OCI-LY7 (cell line): ENCODE measurements around the gene DIS3L.

ENCODE experiments used
- EZH2phosphoT487 ChIP-seq: fragments of 200-600 bp; sonication (generic); IDR thresholded peaks from 2 replicates; pipeline ENCODE4 v1.6.1; 2018; ENCODE audit warnings: low read depth, borderline replicate concordance, mild to moderate bottlenecking, mixed run types, antibody characterized with exemption, low read length, moderate library complexity, mixed read lengths
- TF ChIP-seq, protein P1 (sequence below): fragments of 200-600 bp; sonication (generic); conservative IDR thresholded peaks from 2 replicates; pipeline ENCODE4 v1.5.1; 2014; ENCODE audit warnings: mild to moderate bottlenecking, antibody characterized with exemption, low read length, moderate library complexity, mixed read lengths

DNA sequence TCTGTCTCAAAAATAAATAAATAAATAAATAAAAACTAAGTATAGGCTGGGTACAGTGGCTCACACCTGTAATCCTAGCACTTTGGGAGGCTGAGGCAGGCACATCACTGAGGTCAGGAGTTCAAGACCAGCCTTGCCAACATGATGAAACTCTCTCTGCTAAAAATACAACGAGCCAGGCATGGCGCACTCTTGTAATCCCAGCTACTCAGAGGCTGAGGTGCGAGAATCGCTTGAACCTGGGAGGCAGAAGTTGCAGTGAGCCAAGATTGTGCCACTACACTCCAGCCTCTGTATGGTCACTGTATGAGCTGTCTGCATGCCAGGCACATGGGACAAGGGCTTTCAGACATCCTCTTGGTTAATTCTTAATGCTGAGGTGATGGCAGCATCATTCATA, 34.4 kb downstream of the DIS3L start:
- TF ChIP-seq, protein P1, sequence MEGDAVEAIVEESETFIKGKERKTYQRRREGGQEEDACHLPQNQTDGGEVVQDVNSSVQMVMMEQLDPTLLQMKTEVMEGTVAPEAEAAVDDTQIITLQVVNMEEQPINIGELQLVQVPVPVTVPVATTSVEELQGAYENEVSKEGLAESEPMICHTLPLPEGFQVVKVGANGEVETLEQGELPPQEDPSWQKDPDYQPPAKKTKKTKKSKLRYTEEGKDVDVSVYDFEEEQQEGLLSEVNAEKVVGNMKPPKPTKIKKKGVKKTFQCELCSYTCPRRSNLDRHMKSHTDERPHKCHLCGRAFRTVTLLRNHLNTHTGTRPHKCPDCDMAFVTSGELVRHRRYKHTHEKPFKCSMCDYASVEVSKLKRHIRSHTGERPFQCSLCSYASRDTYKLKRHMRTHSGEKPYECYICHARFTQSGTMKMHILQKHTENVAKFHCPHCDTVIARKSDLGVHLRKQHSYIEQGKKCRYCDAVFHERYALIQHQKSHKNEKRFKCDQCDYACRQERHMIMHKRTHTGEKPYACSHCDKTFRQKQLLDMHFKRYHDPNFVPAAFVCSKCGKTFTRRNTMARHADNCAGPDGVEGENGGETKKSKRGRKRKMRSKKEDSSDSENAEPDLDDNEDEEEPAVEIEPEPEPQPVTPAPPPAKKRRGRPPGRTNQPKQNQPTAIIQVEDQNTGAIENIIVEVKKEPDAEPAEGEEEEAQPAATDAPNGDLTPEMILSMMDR, result no peak
- no peak for TF ChIP-seq EZH2phosphoT487
